ENCODE measurements around the gene MPRIP.
"Not testable (repeated sequence)": the region's sequence is repeated elsewhere in the genome, so short reads cannot be mapped to it uniquely, and the experiment has no call there.

MPRIP gene

GRCh38 chr17:17172001-17172939 lies 130.0 kb downstream of the MPRIP start:
- DNase-seq: no peak

- no peak for DNase-seq
Measured at GRCh38 chr17:17172990-17173389, 130.7 kb downstream of the MPRIP start.

- DNase-seq: no peak
Measured at GRCh38 chr17:17173921-17174320, 131.7 kb downstream of the MPRIP start.

DNA sequence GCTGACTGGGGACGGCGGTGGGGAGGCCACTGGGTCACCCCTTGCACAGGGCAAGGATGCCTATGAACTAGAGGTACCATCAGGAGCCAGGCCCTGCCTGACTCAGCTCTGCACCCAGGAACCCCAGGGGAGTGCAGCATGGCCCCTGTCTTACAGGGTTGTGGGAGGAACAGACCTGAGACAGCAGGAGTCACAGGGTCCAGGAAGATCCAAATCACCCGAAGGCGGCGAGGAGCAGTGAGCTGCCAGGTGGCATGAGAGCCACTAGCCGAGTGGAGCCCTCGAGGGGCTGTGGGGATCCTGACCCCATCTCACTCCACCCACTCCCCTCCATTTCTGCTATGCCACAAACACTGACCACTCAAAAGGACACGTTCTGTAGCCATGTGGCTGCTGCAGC lies 133.1 kb downstream of the MPRIP start:
- DNase-seq: no peak

GRCh38 chr17:17175917-17176316 lies 133.7 kb downstream of the MPRIP start:
- DNase-seq: no peak

DNA sequence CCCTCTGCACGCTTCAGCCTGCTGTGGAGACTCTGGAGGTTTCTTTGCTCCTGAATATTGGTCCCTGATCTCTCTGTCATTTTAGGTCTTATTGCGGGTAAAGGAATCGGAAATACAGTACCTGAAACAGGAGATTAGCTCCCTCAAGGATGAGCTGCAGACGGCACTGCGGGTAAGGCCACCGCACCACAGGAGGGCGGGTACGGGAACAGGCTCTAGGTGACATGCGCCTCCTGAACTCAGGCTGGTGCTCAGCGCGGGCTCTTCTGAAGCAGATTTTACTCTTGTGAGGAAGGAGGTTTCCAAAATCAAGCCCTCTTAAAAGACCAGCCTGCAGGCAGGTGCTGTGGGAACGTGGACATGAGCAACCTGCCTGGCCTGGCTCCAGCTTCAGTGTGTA lies 134.1 kb downstream of the MPRIP start:
- DNase-seq: no peak

DNA sequence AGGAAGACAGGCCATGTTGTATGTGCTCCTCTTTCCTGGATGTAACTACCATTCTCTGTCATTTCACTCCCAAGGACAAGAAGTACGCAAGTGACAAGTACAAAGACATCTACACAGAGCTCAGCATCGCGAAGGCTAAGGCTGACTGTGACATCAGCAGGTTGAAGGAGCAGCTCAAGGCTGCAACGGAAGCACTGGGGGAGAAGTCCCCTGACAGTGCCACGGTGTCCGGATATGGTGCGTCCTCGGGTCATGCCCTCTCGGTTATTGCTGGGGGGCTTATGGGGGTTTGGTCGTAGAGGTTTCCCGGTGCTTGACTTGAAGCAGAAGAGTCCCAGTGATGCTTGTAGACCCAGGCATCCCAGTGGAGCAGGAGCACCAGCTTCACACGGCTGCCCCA lies 134.9 kb downstream of the MPRIP start:
- DNase-seq: no peak

GRCh38 chr17:17179371-17179827 lies 137.1 kb downstream of the MPRIP start:
- no peak for DNase-seq

DNA sequence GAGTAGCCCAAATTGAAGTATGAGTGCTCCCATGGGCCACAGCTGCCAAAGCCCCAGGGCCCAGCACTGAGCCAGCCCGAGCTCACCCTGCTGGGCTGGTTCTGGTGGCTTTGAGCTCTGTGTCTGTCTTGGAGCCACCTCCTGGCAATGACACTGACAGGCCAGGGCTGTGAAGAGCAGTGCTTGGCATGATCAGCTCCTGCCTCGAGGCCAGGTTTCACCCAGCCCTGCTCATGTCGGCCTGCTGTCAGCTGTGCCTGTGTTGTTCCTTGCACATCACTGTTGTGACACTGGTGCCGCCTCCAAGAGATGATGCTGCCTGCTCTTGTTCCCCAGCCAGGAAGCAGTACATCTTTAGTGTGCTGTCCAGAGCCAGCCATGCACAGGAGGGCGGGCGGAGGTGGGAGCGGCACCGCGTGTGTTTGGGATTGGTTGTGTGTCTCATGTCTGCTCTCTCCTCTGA lies 137.9 kb downstream of the MPRIP start:
- DNase-seq: no peak

- DNase-seq: no peak
Measured at GRCh38 chr17:17180741-17181525, 138.7 kb downstream of the MPRIP start.

GRCh38 chr17:17181666-17182597 lies 139.7 kb downstream of the MPRIP start:
- DNase-seq: no peak

- no peak for DNase-seq
Measured at GRCh38 chr17:17182598-17183136, 140.4 kb downstream of the MPRIP start.

GRCh38 chr17:17183744-17184143 lies 141.5 kb downstream of the MPRIP start:
- no peak for DNase-seq

DNA sequence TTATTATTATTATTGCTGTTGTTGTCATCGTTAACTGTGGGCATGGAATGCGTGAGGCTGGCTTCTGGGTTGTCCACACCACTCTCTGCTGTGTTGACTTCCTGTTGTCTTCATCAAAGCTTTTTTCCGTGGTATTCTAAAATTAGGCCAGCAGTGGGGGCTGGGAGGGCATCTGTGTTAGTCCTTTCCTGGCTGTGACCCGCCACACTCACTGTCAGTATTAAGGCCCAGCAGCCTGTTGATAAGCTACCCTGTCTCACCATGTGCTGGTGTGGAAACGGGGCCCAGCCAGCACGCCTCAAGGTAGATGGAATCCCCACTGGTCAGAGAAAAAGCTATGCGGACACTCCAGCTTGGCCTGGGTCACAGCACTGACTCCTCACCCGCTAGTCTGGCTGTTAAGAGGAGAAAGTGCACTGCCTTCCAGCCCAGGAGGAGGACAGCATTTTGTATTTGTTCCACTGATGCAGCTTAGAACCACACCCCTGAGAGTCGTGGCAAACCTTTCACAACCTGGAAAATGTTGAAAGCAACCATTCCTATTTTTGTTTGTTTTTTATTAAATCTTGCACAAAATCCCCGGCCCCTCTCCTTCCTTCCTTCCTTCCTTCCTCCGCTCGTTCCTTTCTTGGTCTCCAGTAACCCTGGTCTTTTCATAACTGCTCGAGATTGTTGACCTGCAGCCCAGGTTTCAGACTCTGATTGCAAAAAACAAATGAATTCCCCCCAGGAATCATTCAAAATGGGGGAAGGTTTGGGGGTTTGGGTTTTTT lies 142.9 kb downstream of the MPRIP start:
- DNase-seq: not testable (repeated sequence)

DNA sequence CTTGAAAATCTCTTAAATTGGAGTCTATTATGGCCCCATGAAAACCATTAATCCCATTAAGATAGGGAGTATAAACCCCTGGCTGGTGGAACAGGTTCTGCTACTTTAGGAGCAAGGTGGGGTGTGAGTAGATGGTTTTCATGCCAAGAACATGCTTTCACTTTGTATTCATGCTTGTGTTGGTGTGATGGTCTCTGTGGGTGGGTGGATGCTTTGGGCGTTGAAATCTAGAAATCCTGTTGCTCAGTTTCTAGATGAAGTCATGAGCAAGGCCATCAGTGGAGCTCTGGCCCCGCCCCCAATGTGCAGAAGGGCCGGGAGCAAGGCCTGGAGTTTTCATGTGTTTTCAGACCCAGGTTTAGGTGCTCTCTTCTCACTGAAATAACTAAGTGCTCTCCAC lies 143.8 kb downstream of the MPRIP start:
- DNase-seq: no peak

DNA sequence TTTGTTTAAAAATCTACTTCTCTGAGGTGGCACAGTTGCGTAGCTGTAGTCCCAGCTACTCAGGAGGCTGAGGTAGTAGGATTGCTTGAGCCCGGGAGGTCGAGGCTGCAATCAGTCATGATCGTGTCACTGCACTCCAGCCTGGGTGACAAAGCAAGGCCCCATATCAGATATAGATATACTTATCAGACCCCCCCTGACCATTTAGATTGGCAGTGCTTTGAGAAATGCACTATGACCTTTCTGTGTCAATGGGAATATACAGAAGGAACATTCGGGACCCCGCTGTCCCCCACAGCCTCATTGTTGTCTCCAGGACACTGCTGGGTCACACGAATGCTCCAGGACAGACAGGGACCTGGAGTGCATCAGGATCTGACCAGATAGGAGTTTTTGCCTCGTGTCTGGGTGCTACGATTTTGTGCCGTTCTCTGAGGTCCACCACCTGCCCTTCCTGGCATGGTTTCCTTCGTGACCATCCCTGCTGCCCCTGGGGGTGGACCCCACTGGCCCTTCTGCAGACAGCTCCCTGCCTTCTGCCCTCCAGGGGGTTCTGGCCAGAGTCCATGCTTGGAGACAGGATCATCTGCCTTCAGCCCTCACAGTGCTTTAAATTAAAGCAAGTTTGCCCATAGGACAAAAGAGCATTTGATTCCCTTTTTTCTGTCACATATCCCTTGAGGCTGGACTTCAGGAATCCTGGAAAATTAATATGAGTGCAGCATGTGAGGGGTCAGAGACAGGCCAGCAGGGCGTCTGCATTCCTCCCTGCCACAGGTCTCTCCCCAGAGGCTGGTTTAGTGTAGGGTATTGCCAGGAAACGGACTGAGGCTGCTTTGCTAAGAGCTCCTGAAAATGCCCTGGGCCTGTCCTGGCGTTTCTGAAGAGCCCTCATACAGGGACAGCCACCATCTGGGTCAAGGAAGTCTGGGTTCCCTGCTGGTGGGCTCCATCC lies 144.6 kb downstream of the MPRIP start:
- no peak for DNase-seq

GRCh38 chr17:17188586-17188985 lies 146.3 kb downstream of the MPRIP start:
- no peak for DNase-seq

DNA sequence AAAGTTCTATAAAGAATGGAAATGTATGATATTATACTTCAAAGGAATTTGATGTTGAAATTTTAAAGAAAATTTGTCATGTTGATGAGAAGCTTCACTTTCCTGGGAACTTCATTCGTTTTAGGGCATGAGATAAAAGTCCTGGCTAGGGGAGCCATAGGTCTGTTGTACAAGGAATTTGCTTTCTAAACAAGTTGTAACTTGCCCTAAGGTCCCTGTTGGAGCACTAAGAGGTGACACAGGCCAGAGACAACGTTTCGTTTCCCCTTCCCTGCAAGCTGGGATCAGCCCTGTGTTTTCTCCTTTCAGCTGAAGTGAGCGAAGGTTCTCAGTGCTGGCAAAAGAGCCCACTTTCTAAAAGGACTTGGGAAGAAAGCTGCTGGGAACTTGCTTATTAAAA lies 147.3 kb downstream of the MPRIP start:
- DNase-seq: no peak

DNA sequence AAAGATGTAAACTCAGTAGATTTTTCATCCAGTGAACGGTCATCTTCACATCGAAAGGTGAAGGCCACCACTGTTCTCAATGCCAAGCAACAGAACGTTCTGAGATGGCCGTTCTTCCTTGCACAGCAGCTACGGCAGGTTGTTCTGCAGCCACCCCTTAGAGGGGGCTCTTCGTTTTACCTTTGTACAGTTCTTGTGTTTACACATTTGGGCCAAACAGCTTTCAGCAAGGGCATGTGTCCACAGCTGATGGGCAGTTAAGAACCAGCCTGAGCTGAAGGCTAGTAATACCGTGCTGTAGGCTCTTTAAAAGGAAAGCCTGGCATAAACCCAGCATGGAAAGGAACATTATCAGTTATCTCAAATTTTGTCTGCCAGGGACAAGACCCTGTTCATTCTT lies 147.9 kb downstream of the MPRIP start:
- no peak for DNase-seq

- DNase-seq: no peak
Measured at GRCh38 chr17:17191346-17191792, 149.1 kb downstream of the MPRIP start.

All from suppressor macrophage treated with lipopolysaccharide for 1 hour (primary cell).